ENCODE data around the gene VPS54. TPM values are rescaled to one million over a fixed set of nuclear protein-coding genes. Genes with fewer than 3 reads are reported as not detected.

Gene VPS54
- total and polyA plus RNA-seq, 2 donors from 2014 or later = 17.4 to 25.0 TPM

DNA sequence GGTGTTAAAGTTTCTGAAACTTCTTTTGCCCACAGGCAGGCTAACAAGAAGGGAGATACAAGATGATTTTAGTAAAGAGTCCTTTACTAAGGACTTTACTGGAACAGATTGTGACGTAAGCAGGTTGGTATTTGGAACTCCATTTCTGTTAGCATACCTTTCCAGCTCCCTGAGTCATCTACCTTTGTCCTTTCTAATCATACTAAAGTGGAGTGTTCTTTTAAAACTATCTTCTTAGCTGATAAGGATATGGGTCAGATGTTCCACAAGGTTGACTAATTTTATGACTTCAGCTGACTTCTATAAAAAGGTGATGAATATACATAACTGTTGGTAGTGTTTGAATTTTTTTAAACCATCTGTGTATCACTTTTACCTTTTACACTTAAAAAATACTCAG, 156.4 kb downstream of the VPS54 start:
- H3K4me1 ChIP-seq (ENCODE audit: control insufficient read depth in 2 of 3, insufficient read depth in 2 of 3, low read depth in 1 of 3, low read length in 3 of 3) = peaks cover 0 to 7% (median 0%) of the 10 kb centered on the region in 3 donors
- H3K4me3 ChIP-seq (ENCODE audit: low read length in 3 of 3) = no peak overlapping the region
- peak; percentile 13 for FAIRE-seq
- peak overlapping the region; percentile 9 to 11 for H3K27ac ChIP-seq (ENCODE audit: low read depth in 2 of 2, low read length in 2 of 2)
- DNase-seq = no peak
- H3K9ac ChIP-seq (ENCODE audit: low read length in 3 of 3) = no peak overlapping the region
- intact Hi-C loops (cut with DNase I) = no loop called here
- no peaks in the 10 kb centered on the region for H3K27me3 ChIP-seq (ENCODE audit: control insufficient read depth, insufficient read depth, low read length)
- TF ChIP-seq, protein P1, sequence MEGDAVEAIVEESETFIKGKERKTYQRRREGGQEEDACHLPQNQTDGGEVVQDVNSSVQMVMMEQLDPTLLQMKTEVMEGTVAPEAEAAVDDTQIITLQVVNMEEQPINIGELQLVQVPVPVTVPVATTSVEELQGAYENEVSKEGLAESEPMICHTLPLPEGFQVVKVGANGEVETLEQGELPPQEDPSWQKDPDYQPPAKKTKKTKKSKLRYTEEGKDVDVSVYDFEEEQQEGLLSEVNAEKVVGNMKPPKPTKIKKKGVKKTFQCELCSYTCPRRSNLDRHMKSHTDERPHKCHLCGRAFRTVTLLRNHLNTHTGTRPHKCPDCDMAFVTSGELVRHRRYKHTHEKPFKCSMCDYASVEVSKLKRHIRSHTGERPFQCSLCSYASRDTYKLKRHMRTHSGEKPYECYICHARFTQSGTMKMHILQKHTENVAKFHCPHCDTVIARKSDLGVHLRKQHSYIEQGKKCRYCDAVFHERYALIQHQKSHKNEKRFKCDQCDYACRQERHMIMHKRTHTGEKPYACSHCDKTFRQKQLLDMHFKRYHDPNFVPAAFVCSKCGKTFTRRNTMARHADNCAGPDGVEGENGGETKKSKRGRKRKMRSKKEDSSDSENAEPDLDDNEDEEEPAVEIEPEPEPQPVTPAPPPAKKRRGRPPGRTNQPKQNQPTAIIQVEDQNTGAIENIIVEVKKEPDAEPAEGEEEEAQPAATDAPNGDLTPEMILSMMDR (IDR thresholded peaks at IDR 0.05; ENCODE audit: borderline replicate concordance, extremely low read depth, insufficient read depth) = no peak
- H3K36me3 ChIP-seq (ENCODE audit: control insufficient read depth in 2 of 3, insufficient read depth in 3 of 3, low read length in 3 of 3) = peaks cover 4 to 9% (median 4%) of the 10 kb centered on the region in 3 donors
- no peaks in the 10 kb centered on the region for H3K9me3 ChIP-seq (ENCODE audit: control insufficient read depth in 2 of 3, insufficient read depth in 1 of 3, low read length in 3 of 3)

DNA sequence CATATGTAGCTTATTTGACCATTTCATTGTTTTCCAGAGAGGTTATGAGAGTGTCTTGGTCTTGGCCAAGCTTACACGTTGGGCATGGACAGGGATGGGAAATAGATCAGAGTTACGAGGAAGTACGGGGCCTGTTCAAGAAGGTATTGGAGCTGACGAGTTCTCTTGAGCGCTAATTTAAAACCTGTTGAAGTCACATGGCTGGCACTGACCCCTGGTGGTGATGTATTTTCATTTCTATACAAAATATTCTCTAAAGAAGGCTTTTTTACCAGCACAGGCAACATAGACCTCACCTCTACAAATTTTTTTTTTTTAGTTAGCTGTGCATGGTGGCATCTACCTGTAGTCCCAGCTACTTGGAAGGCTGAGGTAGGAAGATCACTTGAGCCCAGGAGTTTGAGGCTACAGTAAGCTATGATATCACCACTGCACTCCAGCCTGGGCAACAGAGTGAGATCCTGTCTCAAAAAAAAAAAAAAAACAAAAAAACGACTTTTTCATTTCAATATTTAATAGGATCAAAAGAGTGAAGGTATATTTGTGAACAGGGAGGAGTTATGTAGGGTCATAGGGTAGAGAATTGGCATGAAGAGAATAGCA, 157.9 kb downstream of the VPS54 start:
- DNase-seq (peak in 3 of 5 donors; percentile 32 to 73 (median 59)), FAIRE-seq (peak; percentile 8)
- peaks cover 0 to 7% (median 0%) of the 10 kb centered on the region in 3 donors for H3K4me1 ChIP-seq (ENCODE audit: control insufficient read depth in 2 of 3, insufficient read depth in 2 of 3, low read depth in 1 of 3, low read length in 3 of 3)
- no peak overlapping the region for H3K9ac ChIP-seq (ENCODE audit: low read length in 3 of 3)
- no peaks in the 10 kb centered on the region for H3K9me3 ChIP-seq (ENCODE audit: control insufficient read depth in 2 of 3, insufficient read depth in 1 of 3, low read length in 3 of 3)
- no peak overlapping the region for H3K27ac ChIP-seq (ENCODE audit: low read depth in 2 of 2, low read length in 2 of 2)
- H3K36me3 ChIP-seq (ENCODE audit: control insufficient read depth in 2 of 3, insufficient read depth in 3 of 3, low read length in 3 of 3) = peaks cover 6 to 17% (median 7%) of the 10 kb centered on the region in 3 donors
- H3K4me3 ChIP-seq (ENCODE audit: low read length in 3 of 3) = no peak overlapping the region
- no peaks in the 10 kb centered on the region for H3K27me3 ChIP-seq (ENCODE audit: control insufficient read depth, insufficient read depth, low read length)
- TF ChIP-seq, protein P1 (IDR thresholded peaks at IDR 0.05; ENCODE audit: borderline replicate concordance, extremely low read depth, insufficient read depth) = peak; percentile 41
- intact Hi-C loops (cut with DNase I) = no loop called here

DNA sequence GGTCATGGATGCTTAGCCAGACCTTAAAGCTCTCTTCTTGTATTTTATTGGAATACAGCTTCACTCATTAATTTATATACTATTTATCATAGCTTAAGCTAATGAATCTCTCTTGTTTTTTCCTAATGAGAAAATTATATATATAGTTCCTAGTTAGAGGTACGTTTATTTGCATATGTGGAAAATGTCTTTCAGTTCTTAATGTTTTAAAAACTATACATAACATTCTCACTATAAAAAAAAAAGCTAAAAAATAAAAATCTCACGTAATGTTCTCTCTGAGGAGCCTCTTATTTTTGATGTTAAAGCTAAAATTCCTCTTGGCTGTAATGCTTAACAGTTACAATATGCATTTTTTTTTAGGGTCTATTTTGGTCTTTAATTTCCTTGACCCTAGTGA, 160.9 kb downstream of the VPS54 start:
- no peak for FAIRE-seq

More for the DNA sequence above, 160.9 kb downstream of the VPS54 start:
- intact Hi-C loops (cut with DNase I) = no loop called here
- no peak for DNase-seq
- no peak overlapping the region for H3K9ac ChIP-seq (ENCODE audit: low read length in 3 of 3)
- no peak overlapping the region for H3K4me3 ChIP-seq (ENCODE audit: low read length in 3 of 3)
- no peaks in the 10 kb centered on the region for H3K9me3 ChIP-seq (ENCODE audit: control insufficient read depth in 2 of 3, insufficient read depth in 1 of 3, low read length in 3 of 3)
- peaks cover 6 to 12% (median 7%) of the 10 kb centered on the region in 3 donors for H3K36me3 ChIP-seq (ENCODE audit: control insufficient read depth in 2 of 3, insufficient read depth in 3 of 3, low read length in 3 of 3)
- H3K27ac ChIP-seq (ENCODE audit: low read depth in 2 of 2, low read length in 2 of 2) = no peak overlapping the region
- H3K27me3 ChIP-seq (ENCODE audit: control insufficient read depth, insufficient read depth, low read length) = no peaks in the 10 kb centered on the region
- TF ChIP-seq, protein P1 (IDR thresholded peaks at IDR 0.05; ENCODE audit: borderline replicate concordance, extremely low read depth, insufficient read depth) = no peak
- peaks cover 0 to 14% (median 5%) of the 10 kb centered on the region in 3 donors for H3K4me1 ChIP-seq (ENCODE audit: control insufficient read depth in 2 of 3, insufficient read depth in 2 of 3, low read depth in 1 of 3, low read length in 3 of 3)
